GM19438 (cell line): Measurements from ENCODE around the gene CASP8.
A peak's percentile ranks its signal among the peaks of the same experiment; 100 is the strongest.

Experiments
- ATAC-seq: cut with Tn5 transposase; IDR thresholded peaks from one replicate; pipeline ENCODE4 v1.9.1; 2021; ENCODE audit warnings: low read depth; ENCODE audit not compliant: unreplicated experiment

CASP8 gene

GRCh38 chr2:201260302-201260800, at the start of gene CASP8:
Gene CASP8, plus strand, starts transcription at chr2:201260536. Its CDS starts 5,951 bp downstream, at chr2:201266487.
- no peak for ATAC-seq

DNA sequence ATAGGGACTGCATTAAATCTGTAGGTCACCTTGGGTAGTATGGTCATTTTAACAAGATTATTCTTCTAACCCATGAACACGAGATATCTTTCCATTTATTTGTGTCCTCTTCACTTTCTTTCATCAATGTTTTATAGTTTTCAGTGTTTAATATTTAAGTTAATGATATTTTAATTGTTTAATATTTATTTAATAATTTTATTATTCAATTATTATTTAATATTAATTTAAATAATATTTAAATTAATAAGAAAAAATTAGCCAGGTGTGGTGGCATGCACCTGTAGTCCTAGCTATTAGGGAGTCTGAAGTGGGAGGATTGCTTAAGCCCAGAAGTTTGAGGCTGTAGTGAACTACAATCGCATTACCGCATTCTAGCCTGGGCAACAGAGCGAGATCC, 44.4 kb upstream of the CASP8 start:
- ATAC-seq = no peak

DNA sequence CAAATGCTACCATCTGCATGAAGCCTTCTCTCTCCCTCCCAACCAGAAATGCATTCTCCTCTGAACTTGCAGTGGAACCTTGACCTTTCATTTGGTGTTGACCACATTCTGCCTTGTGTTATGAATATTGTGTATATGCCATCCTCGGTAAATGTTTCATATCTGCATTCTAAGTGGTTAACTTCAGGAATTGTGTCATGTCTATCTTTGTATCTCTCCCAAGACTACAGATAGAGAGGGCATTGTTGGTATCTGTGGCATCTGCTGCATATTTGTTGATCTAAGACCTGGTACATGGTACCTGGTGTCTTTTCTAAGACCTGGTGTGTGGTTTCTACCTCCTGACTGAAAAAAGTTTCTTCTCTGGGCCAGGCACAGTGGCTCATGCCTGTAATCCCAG, 43.4 kb upstream of the CASP8 start:
- no peak for ATAC-seq

DNA sequence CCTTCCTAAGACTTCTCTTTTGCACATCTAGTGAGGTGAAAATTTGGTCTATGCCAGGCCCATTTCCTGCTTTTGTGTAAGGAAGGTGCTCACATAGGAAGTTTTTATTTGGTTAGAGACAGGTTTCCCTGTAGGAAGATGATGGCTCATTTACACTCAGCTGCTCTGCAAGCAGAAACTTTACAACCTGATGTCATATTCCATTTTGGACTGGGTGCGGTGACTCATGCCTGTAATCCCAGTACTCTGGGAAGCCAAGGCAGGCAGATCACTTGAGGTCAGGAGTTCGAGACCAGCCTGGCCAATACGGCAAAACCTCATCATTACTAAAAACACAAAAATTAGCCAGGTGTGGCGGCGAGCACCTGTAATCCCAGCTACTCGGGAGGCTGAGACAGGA, 41.6 kb upstream of the CASP8 start:
- no peak for ATAC-seq

DNA sequence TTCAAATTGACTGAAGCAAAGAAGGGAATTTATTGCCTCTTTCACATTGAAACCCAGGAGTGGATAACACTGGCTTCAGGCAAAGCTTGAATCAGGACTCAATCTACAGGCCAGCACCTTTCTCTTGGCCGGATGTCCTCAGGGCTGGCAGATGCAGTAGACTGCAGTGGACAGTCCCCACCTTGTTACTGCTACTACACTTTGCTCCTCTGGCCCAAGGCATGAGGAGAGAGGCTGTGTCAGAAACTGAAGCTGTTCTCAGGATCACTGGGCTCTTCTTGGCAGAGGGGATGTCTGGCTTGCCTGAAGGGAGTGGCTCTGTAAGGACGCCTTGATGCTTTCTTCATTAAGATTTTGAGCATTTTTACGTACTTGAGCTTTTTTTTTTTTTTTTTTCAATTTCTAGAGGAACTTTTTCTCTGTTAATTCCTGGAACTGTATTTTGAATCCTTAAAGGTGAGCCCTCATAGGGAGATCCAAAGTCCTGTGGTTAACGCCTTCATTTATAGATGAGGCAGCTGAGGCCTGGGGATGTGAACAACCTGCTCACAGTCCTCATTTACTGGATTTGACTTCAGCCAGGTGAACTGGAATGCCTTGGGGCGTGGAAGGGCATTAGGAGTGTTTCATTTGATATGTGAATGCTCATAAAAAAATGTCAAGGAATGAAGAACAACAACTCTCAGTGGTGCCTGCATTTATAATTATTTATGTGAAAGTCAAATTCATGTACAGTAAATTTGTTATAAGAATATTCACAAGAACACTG, 40.8 kb upstream of the CASP8 start:
- no peak for ATAC-seq

DNA sequence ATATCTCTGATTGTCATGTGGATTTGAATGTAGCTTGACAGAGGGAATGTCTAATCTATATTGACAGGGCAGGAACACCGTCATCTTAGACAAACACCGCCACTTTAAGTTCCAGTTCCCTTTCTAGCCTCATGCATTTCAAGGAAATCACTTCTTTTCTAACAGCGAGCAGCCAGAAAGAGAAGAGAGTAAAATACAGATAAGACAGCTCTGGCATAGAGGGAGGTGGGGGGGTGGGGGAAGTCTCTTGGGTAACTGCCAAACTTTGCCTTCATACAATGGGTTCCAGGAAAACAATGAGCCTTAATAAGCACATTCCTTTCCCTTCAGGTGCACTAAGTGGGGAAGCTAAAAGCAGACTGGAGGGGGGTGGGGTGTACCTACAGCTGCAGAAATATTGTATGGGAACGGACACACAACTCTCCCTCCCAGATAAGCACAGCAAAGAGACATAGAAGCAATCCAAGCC, 40.2 kb upstream of the CASP8 start:
- ATAC-seq = no peak

GRCh38 chr2:201223089-201224073, 37.0 kb upstream of the CASP8 start:
- ATAC-seq = peak; percentile 92

GRCh38 chr2:201228271-201228911, 31.9 kb upstream of the CASP8 start:
- no peak for ATAC-seq

- ATAC-seq = no peak
Observed at GRCh38 chr2:201228912-201229290, 31.4 kb upstream of the CASP8 start.

GRCh38 chr2:201231781-201232466, 28.4 kb upstream of the CASP8 start:
- ATAC-seq = no peak

DNA sequence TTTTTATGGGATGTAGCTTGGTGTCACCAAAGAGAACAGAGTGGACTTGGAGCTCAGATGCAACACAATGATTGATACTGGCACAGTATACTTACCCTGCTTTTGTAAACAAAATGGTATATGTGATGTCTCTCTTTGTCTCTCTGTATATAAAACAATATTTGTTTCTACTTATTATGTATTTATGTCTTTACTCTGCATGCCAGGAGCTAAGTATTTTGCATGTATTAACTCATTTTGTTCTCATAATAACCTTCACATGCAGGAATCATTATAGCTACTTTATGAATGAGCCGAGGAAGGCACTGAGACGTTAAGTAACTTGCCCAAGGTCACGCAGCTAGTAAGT, 27.9 kb upstream of the CASP8 start:
- no peak for ATAC-seq

GRCh38 chr2:201233192-201233811, 27.0 kb upstream of the CASP8 start:
- ATAC-seq = peak; percentile 91

- ATAC-seq = peak; percentile 16
Observed at GRCh38 chr2:201233812-201234662, 26.3 kb upstream of the CASP8 start.

DNA sequence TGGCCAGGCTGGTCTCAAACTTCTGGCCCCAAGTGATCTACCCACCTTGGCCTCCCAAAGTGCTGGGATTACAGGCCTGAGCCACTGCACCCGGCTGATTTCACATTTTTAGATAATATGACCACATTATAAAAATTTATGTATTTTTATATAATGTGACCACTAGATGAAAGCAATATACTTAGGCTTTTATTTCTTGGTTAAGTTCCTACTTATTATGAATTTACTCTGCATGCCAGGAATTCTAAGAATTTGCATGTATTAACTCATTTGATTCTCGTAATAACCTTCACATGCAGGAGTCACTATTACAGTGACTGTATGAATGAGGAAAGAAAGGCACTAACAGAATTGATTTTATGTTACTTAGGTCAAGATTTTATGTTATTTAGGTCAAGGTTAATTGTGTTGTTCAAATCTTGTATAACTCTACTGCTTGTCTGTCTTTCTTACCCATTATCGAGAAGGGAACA, 25.6 kb upstream of the CASP8 start:
- no peak for ATAC-seq

DNA sequence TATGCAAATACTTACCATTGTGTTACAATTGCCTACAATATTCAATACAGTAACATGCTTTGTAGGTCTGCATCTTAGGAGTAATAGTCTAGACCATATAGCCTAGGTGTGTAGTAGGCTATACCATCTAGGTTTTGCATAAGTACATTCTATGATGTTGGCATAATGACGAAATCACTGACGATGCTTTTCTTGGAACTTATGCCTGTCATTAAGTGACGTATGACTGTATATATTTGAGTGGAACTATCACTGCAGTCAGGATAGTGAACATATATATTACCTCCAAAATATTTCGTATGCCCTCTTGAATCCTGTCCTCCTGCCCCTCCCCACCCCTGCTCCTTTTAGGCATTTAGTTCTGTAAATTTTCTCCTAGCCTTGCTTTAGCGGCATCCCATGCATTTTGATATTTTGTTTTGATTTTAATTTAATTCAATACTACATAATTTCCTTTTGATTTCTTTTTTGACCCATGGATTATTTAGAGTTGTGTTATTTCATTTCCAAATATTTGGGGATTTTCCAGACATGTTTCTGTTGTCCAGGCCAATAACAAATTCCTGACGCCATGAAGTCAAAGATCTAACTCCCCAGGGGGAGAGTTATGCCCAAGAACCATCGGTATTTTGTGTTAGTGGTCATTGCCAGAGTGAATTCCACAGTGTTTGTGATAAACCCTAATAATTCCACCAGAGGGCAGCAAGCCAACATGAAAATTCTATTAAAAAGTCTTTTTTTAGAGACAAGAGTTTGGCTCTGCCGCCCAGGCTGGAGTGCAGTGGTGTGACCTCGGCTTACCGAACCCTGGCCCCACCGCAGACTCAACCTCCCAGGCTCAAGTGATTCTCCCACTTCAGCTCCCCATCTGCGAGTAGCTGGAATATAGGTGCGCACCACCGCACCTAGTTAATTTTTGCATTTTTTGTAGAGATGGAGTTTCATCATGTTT, 24.2 kb upstream of the CASP8 start:
- no peak for ATAC-seq

- ATAC-seq = no peak
Observed at GRCh38 chr2:201237486-201238123, 22.7 kb upstream of the CASP8 start.
